ENCODE results near the gene MEF2B.

Gene MEF2B

GRCh38 chr19:19170053-19170872 lies at the start of gene MEF2B:
MEF2B (minus strand) TSS chr19:19170263; CDS start chr19:19150735, 19,528 bp downstream.
- no peak within 1 kb of the TSS for H3K4me3 ChIP-seq (ENCODE audit: low read depth, low read length)
- TF ChIP-seq CTCF (IDR thresholded peaks at IDR 0.05; ENCODE audit: low read depth, low read length): no peak

GRCh38 chr19:19218911-19219310 lies 48.8 kb upstream of the MEF2B start:
- no peak for TF ChIP-seq CTCF (IDR thresholded peaks at IDR 0.05; ENCODE audit: low read depth, low read length)
- no peak overlapping the region for H3K4me3 ChIP-seq (ENCODE audit: low read depth, low read length)

- H3K4me3 ChIP-seq (ENCODE audit: low read depth, low read length): no peak overlapping the region
- TF ChIP-seq CTCF (IDR thresholded peaks at IDR 0.05; ENCODE audit: low read depth, low read length): no peak
These were observed 47.0 kb upstream of the MEF2B start for GRCh38 chr19:19217099-19217498.

GRCh38 chr19:19215792-19216191 lies 45.7 kb upstream of the MEF2B start:
- TF ChIP-seq CTCF (IDR thresholded peaks at IDR 0.05; ENCODE audit: low read depth, low read length): no peak
- no peak overlapping the region for H3K4me3 ChIP-seq (ENCODE audit: low read depth, low read length)

GRCh38 chr19:19214892-19215291 lies 44.8 kb upstream of the MEF2B start:
- no peak for TF ChIP-seq CTCF (IDR thresholded peaks at IDR 0.05; ENCODE audit: low read depth, low read length)
- H3K4me3 ChIP-seq (ENCODE audit: low read depth, low read length): no peak overlapping the region

- no peak for TF ChIP-seq CTCF (IDR thresholded peaks at IDR 0.05; ENCODE audit: low read depth, low read length)
- H3K4me3 ChIP-seq (ENCODE audit: low read depth, low read length): no peak overlapping the region
These were observed 44.1 kb upstream of the MEF2B start for GRCh38 chr19:19214159-19214490.

- H3K4me3 ChIP-seq (ENCODE audit: low read depth, low read length): no peak overlapping the region
- TF ChIP-seq CTCF (IDR thresholded peaks at IDR 0.05; ENCODE audit: low read depth, low read length): no peak
These were observed 43.5 kb upstream of the MEF2B start for GRCh38 chr19:19213426-19214158.
